NB4 (cell line): ENCODE data around the gene KIAA1671.
"Not testable (repeated sequence)": the region's sequence is repeated elsewhere in the genome, so short reads cannot be mapped to it uniquely, and the experiment has no call there.

Experiments used
- CTCF ChIP-seq: IDR thresholded peaks from one replicate; pipeline ENCODE4 v1.5.1; 2012; ENCODE audit warnings: low read depth, low read length
- MAX ChIP-seq: IDR thresholded peaks from 2 replicates; pipeline ENCODE4 v1.6.1; 2011; ENCODE audit warnings: low read depth, low read length
- MYC ChIP-seq: IDR thresholded peaks from 2 replicates; pipeline ENCODE4 v1.6.1; 2011; ENCODE audit warnings: low read depth, low read length
- POLR2A ChIP-seq: IDR thresholded peaks from 2 replicates; pipeline ENCODE4 v1.6.1; 2011; ENCODE audit warnings: mild to moderate bottlenecking; ENCODE audit not compliant: insufficient read length; ENCODE audit errors: extremely low read depth

GRCh38 chr22:25233706-25234105 is 281.2 kb downstream of the KIAA1671 start:
- not testable (repeated sequence) for TF ChIP-seq CTCF, MAX, MYC, POLR2A
